HG02610 (cell line): ENCODE results near the gene MACROD2.
"Not testable (repeated sequence)": the region's sequence is repeated elsewhere in the genome, so short reads cannot be mapped to it uniquely, and the experiment has no call there.

ENCODE experiments used
- ATAC-seq: cut with Tn5 transposase; IDR thresholded peaks from one replicate; pipeline ENCODE4 v1.9.1; 2021; ENCODE audit warnings: mild to moderate bottlenecking, moderate library complexity; ENCODE audit not compliant: unreplicated experiment

Gene MACROD2

GRCh38 chr20:15520930-15521524, 1525.7 kb downstream of the MACROD2 start:
- no peak for ATAC-seq

DNA sequence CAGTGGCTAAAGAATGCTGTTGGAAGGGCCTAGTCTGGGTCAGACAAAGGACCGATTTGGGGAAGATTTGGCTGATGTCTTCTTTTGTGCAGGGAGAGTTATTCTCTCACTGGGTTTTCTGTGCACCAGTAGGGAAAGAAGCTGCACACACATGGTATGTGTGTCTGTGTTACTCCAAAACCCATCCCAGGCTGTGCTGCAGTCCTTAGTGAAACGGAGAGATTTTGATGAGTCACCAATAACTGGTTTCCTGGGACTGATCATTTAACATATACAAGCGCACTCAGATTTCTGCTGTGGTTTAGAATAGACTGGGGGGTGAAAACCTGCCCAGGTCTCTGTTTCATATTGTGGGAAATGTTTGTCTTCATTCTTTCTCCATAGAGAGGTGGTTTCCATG, 1528.1 kb downstream of the MACROD2 start:
- no peak for ATAC-seq

GRCh38 chr20:15528391-15529111, 1533.2 kb downstream of the MACROD2 start:
- no peak for ATAC-seq

DNA sequence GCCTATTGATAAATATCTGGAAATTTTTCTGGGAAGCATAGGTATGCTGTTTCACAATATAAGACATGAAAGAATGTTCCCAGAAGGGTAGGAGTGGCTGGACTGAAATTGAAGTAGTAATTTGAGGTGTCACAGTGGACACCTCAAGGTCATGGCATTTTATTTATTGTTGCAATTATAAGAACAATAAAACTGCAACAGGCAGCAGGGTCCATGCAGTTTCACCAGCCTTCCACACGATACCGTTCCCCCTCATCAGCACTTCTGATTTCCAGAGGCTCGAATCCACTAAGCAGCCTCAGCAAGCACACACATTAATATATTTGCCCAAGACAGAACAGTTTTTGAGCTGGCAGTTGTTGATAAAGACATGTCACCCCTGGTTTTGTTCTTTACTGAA, 1540.5 kb downstream of the MACROD2 start:
- no peak for ATAC-seq

DNA sequence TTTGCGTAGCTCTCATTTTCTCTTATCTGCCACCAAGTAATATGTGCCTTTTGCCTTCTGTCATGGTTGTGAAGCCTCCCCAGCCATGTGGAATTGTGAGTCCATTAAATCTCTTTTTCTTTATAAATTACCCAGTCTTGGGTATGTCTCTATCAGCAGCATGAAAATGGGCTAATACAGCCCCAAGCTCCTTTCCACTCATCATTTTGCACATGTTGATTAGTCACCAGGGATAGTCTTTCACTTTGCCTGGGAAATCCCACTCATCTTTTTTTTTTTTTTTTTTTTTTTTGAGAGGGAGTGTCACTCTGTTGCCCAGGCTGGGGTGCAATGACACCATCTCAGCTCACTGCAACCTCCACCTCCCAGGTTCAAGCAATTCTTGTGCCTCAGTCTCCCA, 1541.9 kb downstream of the MACROD2 start:
- not testable (repeated sequence) for ATAC-seq

- ATAC-seq: no peak
These were observed 1547.3 kb downstream of the MACROD2 start for GRCh38 chr20:15542655-15543054.

- no peak for ATAC-seq
These were observed 1549.4 kb downstream of the MACROD2 start for GRCh38 chr20:15544742-15545141.

- ATAC-seq: no peak
These were observed 1551.3 kb downstream of the MACROD2 start for GRCh38 chr20:15546525-15547023.

GRCh38 chr20:15547119-15547518, 1551.8 kb downstream of the MACROD2 start:
- no peak for ATAC-seq

DNA sequence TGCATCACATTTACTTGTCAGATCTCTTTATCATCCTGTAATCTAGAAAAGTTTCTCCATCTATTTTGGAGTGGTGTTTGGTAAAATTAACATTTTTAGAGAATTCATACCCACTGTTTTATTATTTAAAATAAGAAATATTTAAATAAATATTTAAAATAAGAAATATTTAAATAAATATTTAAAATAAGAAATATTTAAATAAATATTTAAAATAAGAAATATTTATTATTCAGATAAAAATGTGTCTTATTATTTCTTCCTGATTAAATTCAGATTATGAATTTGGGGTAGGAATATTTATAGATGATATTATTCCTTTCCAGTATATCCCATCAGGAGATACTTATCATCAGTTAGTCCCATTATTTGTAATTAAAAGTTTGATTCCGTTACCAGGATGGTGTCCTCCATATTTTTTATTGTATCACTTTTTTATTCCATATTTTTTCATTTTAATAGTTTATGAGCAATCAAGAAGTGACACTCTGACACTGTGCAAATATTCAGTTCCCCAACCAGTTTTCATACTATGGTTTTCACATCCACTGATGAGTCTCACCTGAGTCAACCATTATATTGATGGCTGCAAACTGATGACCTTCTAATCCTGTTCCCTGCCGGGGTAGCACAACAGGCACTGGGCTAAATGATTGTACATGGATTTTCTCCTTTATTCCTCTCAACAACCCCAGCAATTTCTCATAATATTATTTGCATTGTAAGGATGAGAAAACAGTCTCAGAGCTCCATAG, 1555.0 kb downstream of the MACROD2 start:
- ATAC-seq: no peak

DNA sequence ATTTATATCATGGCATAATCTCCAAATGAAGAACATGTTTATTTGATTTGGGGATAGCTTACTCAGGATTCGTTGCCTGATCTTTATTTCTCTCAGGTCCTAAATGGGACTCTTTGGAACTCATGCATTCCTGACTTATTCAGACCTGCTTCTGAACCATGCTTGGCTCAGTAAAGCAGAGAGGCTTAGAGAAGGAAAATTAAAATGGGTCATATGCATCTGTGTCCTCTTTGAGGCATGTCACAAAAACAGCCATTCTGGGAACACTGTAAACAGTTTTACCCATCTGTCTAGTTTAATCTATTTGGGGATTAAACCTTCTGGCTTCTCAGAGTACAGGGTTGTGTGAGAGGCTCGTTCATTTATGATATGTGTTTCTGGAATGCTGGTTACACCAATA, 1560.6 kb downstream of the MACROD2 start:
- ATAC-seq: no peak

DNA sequence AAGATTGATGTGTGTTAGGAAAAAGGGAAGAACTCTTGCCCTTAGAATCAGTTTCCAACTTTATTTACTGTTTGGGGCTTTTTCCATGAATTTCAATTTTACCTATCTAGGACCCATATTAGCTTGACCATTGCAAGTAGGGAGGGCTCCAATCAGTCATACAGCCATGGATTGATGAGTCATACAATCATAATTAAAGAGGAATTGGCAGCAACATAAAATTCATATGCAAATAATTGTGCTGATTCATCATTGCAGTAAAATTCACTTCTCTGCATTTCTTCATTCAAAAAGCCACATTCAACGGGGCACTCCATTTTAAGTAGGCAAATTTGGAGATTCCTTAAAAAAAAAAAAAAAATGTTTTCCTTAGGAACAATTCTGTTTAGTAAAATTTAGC, 1561.6 kb downstream of the MACROD2 start:
- no peak for ATAC-seq

DNA sequence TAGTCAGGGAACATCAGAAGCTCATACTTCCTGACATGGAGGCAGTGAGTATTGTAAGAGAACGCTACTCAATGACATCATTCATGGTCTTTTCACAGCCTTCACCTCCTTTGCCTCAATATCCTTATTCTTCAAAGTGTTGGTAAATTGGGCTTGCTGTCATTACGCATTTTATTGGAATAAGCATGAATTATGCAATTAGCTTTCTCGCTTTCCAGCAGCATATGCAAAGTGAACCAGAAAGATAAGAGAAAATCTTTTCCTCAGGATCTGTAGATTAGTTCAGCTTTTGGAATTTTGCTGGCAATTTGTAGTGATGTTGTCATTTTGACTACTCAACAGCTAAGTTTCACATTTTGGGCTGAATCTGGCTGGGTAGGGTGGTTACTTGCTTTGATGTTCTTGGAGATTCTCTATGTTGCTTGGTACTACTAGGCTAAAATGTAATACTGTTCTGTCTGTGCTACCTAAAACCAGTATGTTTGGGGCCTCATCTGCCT, 1565.8 kb downstream of the MACROD2 start:
- no peak for ATAC-seq

DNA sequence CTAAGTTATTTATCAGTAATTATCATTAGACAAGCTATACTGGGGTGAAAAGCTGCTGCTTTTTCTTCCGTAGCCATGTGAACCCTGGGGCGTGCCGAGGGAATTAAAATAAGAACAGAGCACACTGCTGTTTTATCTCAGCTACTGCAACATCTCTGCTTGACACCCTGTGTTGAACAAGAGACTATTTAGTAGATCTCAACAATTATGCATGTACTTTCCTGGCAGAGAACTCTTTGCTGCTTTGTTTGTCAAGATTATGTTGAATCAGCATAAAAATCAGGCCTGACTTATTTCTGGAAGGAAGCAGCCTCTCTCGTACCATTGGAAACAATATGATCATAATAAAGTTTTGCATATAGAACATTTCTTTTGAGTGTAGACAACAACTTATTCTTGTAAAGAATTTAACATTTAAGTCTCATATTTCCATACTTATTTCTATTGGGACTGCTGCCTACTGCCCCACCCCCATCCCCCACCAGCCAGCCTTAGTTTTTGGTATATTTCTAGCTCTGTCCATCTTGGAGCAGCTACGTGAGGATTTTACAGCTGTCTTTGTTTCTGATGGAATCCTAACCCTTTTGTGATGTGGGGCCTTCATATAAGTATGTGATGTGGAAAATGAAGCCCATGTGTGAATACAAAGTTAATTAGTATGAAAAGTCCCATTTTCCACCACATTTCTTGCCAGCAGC, 1566.5 kb downstream of the MACROD2 start:
- ATAC-seq: no peak

DNA sequence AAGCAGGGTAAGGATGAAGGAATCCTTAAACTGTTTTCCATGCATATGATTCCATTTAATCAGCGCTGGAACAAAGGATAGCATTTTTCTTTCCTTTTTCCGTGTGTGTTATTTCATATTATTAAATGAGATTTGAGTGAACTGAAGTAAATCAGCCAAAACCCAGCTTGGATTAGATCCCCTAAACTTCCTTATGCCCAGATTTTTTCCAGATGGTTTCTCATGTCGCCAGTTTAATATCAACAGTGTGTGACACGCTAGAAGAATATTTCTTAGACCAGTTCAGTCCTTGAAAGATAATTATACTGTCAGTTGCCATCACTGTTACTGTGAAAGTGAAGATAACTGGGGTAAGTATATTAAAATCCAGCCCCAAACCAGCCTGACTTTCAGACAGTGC, 1568.5 kb downstream of the MACROD2 start:
- no peak for ATAC-seq

DNA sequence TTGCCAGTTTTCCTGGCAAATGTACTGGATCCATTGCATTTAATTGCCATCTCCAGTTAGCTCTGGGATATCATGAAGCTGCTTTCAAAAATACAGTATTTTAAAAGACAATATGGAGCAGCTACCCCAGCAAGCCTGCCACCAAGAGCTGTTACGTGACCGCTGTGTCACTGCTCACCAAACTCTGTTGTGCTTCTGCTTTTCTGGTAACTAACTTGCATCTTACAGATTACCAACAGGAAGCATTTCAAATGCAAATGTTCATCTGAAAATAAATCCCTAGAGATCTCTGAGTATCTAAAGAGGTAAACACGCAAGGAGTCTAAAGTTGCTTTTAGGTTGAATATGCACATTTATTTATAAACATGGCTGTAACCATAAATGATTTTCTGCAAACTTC, 1569.7 kb downstream of the MACROD2 start:
- ATAC-seq: peak; percentile 86

- no peak for ATAC-seq
These were observed 1570.5 kb downstream of the MACROD2 start for GRCh38 chr20:15565786-15566185.

DNA sequence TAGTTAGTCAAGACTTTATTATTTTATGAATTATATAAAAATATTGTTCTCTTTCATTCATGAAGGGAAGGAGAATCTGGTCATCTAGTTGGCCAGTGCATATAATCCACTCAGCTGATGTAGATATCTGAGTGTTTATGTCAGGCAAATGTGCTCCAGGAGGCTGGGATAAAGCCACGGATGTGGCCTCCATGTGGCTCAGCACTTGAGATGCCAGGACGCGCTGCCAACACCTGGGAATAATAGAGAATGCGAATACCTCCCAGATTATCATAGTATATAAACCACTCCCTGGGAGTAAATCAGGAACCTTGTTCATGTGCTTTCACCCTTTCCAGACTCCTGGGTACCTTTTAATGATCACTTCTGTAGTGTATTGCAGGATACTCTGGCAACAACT, 1571.9 kb downstream of the MACROD2 start:
- ATAC-seq: no peak

DNA sequence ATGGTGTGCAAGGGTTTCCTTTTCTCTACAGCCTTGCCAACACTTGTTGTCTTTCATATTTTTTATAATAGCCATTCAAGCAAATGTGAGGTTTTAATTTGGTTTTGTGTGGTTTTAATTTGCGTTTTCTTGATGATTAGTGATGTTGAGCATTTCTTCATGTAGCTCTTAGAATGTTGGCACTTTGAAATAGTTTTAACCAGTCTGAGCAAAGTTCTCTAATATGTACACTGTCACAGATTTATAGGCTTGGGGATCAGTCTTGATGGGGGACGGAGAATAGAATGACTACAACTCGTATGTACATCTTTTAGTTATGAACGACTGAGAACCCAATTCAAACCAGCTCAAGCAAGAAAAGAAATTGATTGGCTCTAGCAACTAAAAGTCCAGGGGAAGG, 1574.8 kb downstream of the MACROD2 start:
- no peak for ATAC-seq

DNA sequence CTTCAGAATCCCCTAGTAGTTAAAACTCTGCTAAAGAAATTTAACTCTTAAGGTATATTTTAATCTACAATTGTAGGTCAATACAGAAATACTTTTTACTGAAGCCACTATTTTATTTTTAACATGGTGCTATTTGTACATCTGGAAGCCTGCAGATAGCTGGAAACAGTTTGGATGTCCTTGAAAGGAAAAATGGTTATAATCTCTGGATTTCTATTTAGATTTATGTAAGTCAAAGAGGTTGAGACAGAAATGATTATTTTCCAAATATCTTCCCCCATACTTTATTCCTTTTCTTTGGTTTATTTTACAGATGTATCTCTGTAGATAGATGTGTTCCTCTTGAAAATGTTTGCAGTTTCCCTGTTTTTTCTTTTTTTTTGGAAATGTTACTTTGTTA, 1575.7 kb downstream of the MACROD2 start:
- ATAC-seq: no peak

DNA sequence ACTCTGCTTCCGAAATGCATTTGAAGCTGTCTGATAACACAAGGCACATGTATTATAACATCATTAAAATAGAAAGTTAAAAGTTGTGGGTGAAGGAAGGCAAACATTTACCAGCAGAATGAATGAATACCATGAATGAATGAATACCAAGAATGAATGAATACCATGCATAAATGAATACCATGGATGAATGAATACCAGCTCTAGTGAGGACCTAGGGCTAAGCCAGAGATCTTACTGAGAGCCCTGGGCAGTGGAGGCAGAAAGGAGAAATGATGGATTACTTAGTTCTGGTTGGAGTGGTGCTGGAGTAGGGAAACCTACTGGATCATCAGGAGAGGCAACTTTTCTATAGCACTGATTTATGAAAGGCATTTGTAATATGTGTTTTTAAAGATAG, 1579.9 kb downstream of the MACROD2 start:
- no peak for ATAC-seq
